GM21447 (cell line): ENCODE results near the gene CTSH.
"Not testable (repeated sequence)": the region's sequence is repeated elsewhere in the genome, so short reads cannot be mapped to it uniquely, and the experiment has no call there.

Experiments used
- ATAC-seq: cut with Tn5 transposase; IDR thresholded peaks from one replicate; pipeline ENCODE4 v1.9.1; 2021; ENCODE audit not compliant: unreplicated experiment

The CTSH gene

GRCh38 chr15:78944202-78944625 lies 632 bp downstream of the CTSH start:
- ATAC-seq, result peak; percentile 34

GRCh38 chr15:78943692-78944091 lies 1.2 kb downstream of the CTSH start:
- ATAC-seq, result no peak

- ATAC-seq, result no peak
Observed at GRCh38 chr15:78942741-78943140, 2.1 kb downstream of the CTSH start.

- peak; percentile 57 for ATAC-seq
Observed at GRCh38 chr15:78938658-78939488, 6.0 kb downstream of the CTSH start.

GRCh38 chr15:78937132-78937739 lies 7.6 kb downstream of the CTSH start:
- no peak for ATAC-seq

- ATAC-seq, result no peak
Observed at GRCh38 chr15:78934655-78935023, 10.2 kb downstream of the CTSH start.

GRCh38 chr15:78933823-78934654 lies 10.8 kb downstream of the CTSH start:
- no peak for ATAC-seq

- no peak for ATAC-seq
Observed at GRCh38 chr15:78933187-78933822, 11.5 kb downstream of the CTSH start.

- ATAC-seq, result no peak
Observed at GRCh38 chr15:78932258-78932808, 12.5 kb downstream of the CTSH start.

GRCh38 chr15:78931439-78932257 lies 13.2 kb downstream of the CTSH start:
- no peak for ATAC-seq

- ATAC-seq, result no peak
Observed at GRCh38 chr15:78930577-78931388, 14.1 kb downstream of the CTSH start.

- no peak for ATAC-seq
Observed at GRCh38 chr15:78929536-78930264, 15.1 kb downstream of the CTSH start.

- ATAC-seq, result no peak
Observed at GRCh38 chr15:78928616-78929093, 16.2 kb downstream of the CTSH start.

GRCh38 chr15:78928176-78928575 lies 16.7 kb downstream of the CTSH start:
- ATAC-seq, result not testable (repeated sequence)

- no peak for ATAC-seq
Observed at GRCh38 chr15:78927077-78927790, 17.6 kb downstream of the CTSH start.

- no peak for ATAC-seq
Observed at GRCh38 chr15:78925956-78926743, 18.7 kb downstream of the CTSH start.

- ATAC-seq, result no peak
Observed at GRCh38 chr15:78925076-78925624, 19.7 kb downstream of the CTSH start.
